Measurements from ENCODE around the gene CRYBB2.
"Not testable (repeated sequence)": the region's sequence is repeated elsewhere in the genome, so short reads cannot be mapped to it uniquely, and the experiment has no call there.

GRCh38 chr22:25268902-25269301 is 49.5 kb downstream of the CRYBB2 start:
- not testable (repeated sequence) for TF ChIP-seq CTCF, POLR2A (IDR thresholded peaks at IDR 0.05)
